Stimulated activated naive CD4-positive, alpha-beta T cell (primary cell): Measurements from ENCODE around the gene ZNF385C.

ENCODE experiments used
- DNase-seq, 6 experiments: peaks; one replicate each; lab custom pipeline; 2025; lab: John Stamatoyannopoulos, UW

ZNF385C gene

DNA sequence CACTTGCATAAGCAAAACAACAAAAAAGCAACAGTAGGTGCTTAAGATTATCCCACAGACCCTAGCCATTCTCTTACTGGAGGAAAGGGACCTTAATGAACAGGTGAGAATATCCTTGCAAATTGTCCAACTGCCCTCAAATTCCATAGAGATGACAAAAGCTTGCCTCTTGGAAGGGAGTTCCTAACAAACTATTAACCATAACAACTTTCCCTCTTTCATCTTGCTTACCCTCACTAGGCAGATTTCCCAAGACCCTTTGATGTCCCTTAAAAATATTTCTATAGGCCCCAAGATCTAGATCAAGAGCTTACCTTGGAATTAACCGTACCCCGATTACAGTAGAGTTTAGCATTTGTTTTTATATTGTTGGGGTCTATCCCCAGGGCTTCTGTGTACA, 109.9 kb downstream of the ZNF385C start:
- no peak for DNase-seq

DNA sequence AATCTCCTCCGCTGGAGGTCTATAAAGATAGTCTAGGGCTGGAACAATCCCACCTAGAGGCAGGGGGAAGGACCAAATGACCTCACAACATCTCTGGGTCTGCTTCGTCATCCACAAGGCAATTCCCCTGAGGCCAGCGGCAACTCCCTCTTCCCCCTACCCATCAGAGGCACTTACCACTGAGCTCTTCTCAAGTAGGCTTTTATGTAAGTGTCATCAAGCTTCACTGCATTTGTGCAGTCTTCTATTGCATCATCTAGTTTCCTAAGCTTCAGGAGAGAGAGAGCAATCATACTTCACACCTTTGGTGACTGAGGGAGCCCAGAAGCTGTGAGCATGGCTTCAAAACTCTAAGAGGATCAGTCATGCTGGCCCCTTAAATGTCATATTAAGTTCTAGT, 110.6 kb downstream of the ZNF385C start:
- DNase-seq = no peak

DNA sequence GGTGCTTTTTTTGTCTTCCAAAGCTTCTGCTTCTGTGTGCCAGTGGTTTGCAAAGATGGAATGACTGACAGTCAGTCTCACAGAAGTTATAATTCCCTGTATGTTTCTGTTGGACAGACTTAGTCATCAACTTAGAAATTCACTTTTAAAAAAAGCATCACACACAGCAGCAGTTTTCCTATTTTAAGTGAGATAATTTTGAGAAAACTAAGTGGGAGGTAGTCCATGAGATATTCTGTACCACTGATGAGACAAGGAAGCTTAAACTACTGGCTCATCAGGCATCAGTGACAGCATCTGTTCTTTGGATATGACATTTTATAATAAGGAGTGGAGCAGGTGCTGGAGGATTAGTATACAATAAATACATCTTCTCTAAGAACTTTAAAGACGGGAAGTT, 111.6 kb downstream of the ZNF385C start:
- DNase-seq = no peak

DNA sequence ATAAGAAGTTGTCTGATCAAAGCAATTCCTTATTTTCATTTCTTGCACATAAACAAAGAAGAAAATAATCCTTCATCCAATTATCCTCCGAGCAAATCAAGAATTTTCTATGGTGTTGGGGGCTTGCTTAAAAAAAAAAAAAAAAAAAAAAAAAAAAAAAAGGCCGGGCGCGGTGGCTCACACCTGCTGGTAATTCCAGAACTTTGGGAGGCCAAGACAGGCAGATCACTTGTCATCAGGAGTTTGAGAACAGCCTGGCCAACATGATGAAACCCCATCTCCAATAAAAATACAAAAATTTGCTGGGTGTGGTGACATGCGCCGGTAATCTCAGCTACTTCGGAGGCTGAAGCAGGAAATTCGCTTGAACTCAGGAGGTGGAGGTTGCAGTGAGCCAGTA, 112.4 kb downstream of the ZNF385C start:
- DNase-seq = no peak

DNA sequence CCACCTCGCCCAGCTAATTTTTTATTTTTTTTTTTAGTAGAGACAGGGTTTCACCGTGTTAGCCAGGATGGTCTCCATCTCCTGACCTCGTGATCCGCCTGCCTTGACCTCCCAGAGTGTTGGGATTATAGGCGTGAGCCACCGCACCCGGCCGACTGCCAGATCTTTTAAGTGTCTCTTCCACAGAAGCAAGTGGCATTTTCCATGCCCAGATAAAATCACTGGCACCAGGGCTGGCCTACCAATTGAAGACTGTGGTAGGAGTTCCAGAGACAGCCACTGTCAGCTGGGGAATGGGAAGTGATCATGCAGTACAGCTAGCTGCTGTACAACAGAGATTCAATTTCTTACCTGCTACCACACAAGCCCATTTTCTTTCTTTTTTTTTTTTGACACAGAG, 113.8 kb downstream of the ZNF385C start:
- no peak for DNase-seq

DNA sequence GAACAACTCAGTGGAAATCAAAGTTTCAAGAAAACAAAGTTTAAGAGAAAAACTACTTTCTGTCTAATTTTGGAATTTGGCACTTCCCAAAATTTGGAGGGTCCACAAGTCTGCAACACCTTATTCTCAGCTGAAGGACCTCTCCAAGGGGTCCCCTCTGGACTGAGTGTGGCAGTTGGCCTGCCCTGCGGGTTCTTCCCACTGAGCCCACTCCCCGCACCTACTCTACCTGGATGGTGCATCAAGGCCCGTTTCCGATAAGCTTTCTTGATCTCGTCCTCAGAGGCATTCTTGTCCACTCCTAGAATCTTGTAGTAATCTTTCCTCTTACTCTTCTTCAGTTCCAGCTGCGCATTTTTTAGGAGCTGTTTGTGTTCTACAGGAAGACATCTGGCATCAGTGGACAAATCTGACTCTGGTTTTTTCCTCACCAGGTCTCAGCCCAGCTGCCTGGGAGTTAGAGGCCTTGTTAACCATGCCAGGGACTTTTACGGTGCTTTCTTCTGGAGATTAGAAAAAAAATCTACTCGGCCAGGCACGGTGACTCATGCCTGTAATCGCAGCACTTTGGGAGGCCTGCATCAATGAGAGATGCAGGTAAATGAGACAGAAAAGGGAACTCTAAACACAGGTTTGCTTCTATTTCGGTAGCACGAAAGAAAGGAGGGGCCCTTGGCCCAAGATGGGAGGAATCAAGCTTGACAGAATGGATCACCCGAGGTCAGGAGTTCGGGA, 116.1 kb downstream of the ZNF385C start:
- DNase-seq = no peak

DNA sequence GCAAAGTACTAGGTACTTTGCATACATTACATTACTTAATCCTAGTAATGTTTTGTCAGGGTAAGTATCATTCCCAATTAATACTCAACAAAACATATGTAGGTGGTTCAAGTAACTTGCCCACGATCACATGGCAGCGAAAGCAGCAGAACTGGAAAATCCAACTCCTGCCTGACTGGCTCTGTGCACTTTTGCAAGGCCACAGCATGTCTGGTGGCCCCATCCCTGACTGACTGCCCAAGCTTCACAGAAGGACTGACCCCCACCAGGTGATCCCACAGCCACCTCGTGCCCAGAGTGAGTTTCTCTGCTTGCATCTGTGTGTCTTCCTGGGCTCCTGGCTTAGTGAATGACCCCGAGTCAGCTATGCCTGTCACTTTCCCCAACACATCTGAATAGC, 120.3 kb downstream of the ZNF385C start:
- no peak for DNase-seq

DNA sequence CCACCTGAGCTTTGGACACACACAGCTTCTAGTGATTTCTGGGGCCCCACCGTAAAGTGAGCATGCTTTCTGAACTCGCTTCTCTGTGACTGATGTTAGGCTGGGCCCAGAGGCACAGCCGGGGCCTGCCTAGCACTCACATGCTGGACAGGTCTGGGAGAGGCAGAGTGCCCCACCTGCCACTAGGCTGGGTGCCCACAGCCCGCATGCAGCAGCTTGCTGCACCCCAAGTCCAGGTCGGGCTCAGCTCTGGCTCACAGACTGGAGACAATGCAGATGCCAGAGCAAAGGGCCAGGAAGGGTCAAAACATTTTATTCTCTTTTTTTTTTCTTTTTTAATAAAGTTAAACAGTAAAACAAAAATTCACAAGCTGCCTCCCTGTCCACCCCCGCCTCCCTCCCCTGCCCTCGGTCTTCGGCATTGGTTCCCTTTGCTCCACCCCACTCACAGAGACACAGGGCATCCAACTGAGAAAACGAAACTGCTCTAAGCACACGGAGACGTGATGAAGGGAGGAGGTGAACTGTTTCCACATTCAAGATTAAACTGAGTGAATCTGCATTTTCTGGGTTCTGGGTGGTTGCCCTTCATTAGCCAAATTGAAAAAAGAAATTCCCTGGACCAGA, 122.0 kb downstream of the ZNF385C start:
- no peak for DNase-seq
